Fibroblast of skin of abdomen (primary cell): ENCODE results near the gene PAX3. TPM values are rescaled to one million over a fixed set of nuclear protein-coding genes. Genes with fewer than 3 reads are reported as not detected.

Experiments used
- DNase-seq: peaks from one replicate; pipeline ENCODE4 v3.0.0-alpha.2; 2013
- polyA plus RNA-seq, 2 experiments: library from polyadenylated mRNA; unstranded; fragments of 120-200 nt; gene quantifications; one replicate each; pipeline ENCODE4 v1.2.1, GENCODE V29; 2013; ENCODE audit not compliant: insufficient read length in 2 of 2

PAX3 gene
- polyA plus RNA-seq (2013, experiment 1 of 2; ENCODE audit: insufficient read length), result 8.2 TPM
- 7.8 TPM for polyA plus RNA-seq (2013, experiment 2 of 2; ENCODE audit: insufficient read length)

DNA sequence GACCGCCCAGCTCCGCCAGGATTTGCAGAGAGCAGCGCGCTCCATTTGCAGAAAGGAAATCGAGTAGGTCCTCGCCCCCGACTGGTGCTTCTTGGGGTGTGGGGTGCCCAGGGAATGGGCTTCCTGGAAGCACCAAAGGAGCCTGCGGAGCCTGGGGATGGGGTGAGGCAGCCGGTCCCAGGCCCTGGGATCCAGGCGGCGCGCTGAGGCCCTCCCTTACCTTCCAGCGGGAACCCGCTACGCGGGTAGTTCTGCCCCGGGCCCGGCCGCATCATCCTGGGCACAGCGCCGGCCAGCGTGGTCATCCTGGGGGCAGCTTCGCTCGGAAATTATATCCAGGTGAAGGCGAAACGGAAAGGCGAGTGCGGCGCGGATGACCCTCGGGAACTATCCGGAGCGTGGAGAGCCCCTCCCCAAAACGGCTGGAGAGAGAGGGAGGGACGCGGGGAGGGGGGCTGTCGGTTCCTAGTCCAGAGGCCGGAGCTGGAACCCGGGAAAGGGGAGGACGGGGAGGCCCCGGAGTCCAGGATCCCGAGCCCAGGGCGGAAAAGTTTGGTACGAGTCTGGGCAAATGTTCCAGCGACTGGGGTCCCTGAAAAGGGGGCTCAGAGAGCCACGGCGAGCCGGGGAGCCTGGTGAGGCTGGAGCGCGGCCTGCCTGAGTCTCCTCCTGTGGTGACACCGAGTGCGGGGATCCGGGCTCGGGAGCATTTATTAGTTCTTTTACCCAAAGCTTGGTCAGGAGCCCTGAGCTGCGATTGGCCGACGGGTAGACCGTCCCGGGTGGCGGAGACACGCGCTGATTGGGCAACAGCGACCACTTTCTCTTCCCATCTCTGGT is at the start of gene PAX3:
TSS of gene PAX3 (minus strand) at position 688 of the 840 bp plus-strand sequence. CDS start at position 305, 383 bp downstream.
- DNase-seq, result peak; percentile 91

GRCh38 chr2:222341331-222341730 is 42.5 kb upstream of the PAX3 start:
- no peak for DNase-seq

DNA sequence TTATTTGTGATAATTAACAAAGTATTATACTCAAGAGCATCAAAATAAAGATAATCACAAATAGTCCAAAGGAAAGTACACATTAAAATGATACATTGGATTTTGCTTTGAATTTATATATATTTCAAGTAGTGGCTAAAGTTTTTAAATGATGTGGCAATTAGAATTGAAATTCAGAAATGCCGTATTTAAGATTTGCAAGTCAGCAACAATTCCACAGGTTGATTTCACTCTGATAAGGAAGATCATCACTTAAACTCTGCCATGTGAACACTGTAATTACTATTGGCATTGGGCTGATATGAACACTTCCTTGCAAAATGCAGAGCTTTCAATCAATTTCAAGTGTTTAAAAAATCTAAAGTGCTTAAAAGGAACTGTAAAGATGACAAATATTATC is 39.6 kb upstream of the PAX3 start:
- DNase-seq, result no peak

GRCh38 chr2:222336931-222337330 is 38.1 kb upstream of the PAX3 start:
- DNase-seq, result no peak

DNA sequence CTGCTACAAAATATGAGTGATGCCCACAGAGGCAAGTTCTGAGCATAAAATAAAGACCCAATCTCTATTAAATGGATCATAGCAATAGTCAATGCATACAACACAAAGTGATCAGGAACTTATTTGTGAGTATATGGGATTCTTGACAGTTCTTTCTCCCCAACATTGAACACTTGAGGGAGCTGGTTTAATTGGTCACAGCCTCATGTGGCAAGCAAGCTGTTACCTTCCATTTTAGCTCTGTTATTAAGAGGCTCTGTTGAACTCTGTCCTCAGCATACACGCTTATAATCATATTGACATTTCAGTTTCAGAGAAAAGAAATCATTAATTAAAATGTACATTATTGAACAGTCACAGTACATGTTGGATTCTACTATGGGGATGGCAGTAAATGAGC is 37.6 kb upstream of the PAX3 start:
- DNase-seq, result no peak

DNA sequence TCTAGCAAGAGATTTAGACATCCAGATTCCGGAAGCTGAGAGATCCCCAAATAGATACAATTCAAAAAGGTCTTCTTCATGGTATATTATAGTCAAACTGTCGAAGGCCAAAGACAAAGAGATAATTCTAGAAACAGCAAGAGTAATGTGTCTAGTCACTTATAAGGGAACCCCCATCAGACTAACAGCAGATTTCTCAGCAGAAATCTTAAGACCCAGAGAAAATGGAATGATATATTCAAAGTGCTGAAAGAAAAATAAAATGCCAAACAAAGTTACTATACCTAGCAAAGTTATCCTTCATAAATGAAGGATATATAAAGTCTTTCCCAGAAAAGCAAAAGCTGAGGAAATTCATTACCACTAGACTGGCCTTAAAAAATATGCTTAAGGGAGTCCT is 36.1 kb upstream of the PAX3 start:
- no peak for DNase-seq

DNA sequence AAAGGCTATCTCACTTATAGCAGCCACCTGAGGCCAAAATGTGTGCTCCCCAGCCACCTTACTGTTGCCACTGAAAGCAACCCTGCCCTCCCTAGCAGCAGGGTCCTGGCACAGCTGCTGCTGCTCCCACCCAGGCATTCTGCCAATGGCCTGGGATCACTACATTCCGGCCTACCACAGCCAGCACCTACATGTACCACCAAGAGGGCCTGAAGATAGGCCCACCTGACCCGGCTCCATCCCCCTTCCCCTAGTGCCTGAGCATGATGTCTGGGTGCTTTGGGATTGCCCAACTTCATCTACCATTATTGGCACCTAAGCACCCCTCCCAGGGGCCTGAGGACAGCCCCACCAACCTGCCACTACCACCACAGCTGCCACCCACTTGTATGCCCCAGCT is 34.6 kb upstream of the PAX3 start:
- no peak for DNase-seq

DNA sequence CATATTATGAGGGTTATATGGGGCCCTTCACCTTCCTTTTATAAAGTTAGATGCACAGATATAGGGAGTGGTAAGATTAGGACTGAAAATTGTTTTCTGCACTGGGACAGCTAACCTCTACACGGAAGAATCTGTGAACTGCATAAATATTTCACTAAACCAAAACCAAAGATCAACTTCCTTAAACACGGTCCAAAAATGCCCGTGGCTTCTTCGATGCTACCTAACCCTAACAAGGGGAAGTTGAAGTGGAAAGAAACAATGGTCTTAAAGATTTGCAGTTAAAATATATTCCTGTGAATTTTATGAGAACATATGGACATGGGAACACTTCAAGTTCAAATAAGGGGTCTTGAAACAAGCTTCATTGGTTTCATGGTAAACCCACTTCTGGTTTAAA is 33.3 kb upstream of the PAX3 start:
- no peak for DNase-seq

DNA sequence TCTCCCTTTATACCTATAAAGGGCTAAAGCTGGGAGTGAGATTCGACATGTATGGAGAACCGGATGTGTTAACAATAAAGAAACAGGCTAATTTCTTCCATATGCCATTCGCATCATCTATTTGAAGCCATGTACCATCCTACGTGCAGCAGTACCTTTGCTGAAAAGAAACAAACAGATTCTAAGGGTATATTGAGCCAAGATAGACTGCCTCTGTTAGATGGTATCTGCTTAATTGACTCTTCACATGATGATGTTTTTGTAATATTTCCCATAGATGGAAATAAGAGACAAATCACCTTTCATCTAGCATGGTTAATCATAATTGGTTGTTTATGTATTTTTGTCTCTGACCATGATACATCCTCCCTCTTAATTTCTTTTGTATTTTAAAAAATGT is 32.1 kb upstream of the PAX3 start:
- DNase-seq, result no peak

DNA sequence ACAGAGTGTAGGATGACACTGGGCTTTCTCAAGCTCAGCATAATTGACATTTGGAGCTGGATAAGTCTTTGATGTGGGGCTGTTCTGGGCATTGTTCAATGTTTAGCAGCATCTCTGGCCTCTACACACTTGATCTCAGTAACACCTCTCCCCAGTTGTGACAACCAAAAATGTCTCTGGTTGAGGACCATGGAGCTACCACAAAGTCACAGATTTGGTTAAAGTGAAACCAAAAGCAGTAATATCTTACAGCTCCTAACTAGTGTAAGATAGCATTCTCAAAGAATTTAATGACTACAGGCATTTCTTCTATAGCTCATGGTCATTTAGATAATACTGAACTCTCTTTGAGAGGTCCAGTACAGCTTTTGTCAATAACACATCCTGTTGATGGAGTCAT is 23.4 kb upstream of the PAX3 start:
- DNase-seq, result no peak

DNA sequence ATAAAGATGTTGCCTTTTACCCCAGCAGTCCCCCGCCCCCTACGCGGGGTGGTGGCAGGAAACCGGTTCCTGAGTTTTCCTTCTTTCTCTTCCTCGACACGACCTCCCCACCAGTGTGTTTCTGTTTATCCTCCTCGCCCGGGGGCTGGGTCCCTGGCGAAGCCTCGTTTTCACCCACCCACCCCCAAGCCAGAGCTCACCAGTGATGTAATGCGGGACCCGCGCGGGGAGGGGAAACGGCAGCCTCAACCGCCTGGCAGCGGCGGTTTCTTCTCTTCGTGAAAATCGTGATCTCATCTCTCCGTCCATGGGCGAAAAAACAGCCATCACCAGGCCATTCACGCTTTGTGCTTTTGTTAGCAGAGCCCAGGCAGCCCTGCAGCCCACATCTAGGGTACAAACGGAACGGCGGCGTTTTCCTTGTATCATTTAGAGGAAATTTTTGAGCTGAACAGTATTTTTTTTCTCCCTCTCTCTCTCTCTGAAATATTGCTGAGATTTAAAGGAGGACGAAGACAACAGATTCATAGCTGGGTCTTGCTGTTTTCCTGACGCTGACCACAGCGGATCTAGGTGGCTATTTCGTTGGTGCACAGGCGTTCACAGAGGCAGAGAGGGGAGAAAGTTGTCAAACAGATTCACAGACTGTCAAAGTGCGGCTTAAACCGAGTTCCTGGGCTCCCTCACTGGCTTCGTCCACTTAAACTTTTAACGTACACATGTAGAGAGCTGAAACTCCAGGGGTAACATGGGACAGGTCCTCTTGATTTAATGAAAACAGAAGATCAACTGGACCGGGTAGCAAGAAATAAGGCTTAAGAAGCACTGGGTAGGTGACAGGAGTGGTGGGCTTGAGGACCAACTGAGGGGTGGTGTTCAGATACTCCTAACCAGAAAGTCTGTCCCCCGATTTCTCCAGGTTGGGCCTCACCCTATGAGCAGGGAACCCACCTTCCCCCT is 21.9 kb upstream of the PAX3 start:
- peak; percentile 26 for DNase-seq

- no peak for DNase-seq
These were observed 21.0 kb upstream of the PAX3 start for GRCh38 chr2:222319586-222320435.

DNA sequence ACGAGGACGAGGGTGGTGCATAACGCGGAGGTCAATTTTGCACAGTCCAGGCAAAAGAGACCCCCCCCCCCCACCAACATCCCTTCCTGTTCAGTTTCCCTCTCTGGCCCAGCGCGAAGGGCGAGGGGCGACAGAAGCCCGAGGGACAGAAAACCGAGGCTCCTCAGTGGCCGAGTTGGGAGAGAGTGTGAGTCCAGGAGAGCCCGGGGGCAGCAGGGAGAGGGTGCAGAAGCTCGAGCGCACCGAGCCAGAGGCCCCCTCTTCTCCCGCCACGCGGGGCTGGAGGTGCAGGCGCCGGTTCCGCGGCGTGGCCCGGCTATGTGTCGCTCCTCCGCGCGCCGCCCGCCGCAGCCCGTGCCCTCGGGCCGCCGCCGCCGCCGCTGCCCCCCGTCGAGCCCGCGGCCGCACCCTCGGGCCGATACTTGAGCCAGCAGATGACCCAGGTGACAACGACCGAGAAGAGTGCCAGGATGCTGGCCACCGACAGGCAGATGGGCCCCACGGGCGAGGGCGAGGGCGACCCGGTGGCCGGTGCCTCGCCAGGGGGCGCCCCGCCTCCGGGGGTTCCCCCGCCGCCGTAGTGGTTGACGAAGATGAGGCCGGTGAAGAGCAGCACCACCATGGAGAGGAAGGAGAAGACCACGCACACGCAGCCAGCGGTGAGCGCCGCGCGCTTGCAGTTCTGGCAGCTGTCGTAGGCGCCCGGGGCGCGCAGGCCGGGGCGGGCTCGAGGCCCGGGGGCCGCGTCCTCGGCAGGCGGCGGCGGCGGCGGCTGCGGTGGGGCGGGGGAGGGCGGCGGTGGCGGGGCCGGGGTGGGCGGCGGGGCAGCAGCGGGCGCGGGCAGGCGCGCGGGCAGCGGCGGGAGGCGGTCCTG is 20.2 kb upstream of the PAX3 start:
- peak; percentile 45 for DNase-seq

DNA sequence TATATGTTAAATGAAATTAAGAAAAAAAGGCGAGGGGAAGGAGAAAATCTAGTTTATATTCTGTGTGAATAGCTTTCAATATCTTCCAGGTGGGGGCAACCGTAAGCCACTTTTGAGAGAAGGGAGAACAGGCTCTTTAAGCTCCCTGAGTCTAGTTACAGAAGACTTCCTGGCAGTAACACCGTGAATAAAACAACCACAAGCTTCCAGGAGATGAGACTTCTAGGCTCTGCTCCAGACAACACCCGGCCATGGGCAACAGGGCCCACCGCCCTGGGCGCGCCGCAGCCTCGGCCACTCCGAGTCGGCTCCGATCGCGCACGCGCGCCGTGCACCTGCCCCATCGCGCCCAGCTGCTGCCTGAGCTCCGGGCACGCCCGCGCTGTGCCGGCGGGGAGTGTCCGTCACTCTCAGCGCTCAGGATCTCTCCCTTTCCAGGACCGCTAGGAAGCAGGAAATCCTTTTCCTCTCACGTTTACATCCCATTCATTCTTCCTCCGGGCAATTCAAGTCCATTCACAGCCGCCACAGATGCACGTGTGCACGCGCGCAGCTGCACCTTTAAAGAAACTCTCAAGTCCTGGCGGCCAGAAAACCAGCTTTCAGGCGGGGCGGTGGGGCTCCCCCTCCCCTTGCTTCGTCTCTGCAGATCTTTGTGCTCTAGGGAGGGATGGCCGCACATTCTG is 19.4 kb upstream of the PAX3 start:
- peak; percentile 75 for DNase-seq

GRCh38 chr2:222315443-222316121 is 16.8 kb upstream of the PAX3 start:
- no peak for DNase-seq

GRCh38 chr2:222313816-222314215 is 15.0 kb upstream of the PAX3 start:
- no peak for DNase-seq

GRCh38 chr2:222311978-222312738 is 13.4 kb upstream of the PAX3 start:
- no peak for DNase-seq

DNA sequence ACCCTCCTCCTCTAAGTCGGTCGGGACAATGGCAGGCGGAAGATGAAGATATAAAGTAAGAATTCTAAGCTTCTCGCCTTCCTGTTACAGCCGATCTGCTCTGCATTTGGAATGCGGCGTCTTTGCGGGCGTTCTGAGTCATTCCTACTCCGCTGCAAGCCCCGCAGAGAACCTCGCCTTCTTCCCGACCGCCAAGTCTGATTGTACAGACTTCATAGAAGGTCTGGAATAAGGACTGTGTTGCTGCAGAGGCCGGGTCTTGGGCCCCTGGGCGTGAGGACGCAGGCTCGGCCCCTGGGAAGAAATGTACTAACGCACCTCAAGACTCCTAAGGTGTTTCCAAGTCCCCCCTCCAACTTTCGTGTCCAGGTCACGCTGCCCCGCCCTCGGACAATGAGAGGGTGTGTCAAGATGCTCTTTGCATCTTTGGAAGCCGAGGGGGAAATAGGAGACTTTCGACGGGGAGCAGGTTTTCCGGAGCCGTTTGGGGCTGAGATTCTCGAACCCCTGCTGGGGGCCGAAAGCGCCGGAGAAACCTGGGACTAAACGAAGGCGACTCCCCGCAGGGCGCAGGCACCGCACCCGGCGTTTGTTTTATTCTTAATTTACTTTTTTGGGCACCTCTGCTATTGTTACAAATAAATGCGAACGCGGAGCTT is 12.7 kb upstream of the PAX3 start:
- DNase-seq, result peak; percentile 44
